Epithelial cell of proximal tubule (primary cell): ENCODE data around the gene AHCYL2. TPM values are rescaled to one million over a fixed set of nuclear protein-coding genes. Genes with fewer than 3 reads are reported as not detected.

ENCODE experiments used
- DNase-seq: peaks from one replicate; pipeline ENCODE4 v3.0.0-alpha.2; 2011; ENCODE audit warnings: low read depth
- H3K4me3 ChIP-seq: 2 replicates; pipeline ENCODE4 v1.5.1; 2011; ENCODE audit warnings: low read depth, mild to moderate bottlenecking, low read length
- CTCF ChIP-seq: conservative IDR thresholded peaks from 2 replicates; pipeline ENCODE4 v1.5.1; 2012; ENCODE audit warnings: low read depth, mild to moderate bottlenecking, low read length
- total RNA-seq: library from RNA; depleted of rRNA; stranded (reverse); fragments of >200 nt; gene quantifications from 2 replicates; pipeline ENCODE4 v1.2.3, GENCODE V29; 2015

The AHCYL2 gene
- total RNA-seq, 1 donor from 2014 or later, result 7.0 TPM

DNA sequence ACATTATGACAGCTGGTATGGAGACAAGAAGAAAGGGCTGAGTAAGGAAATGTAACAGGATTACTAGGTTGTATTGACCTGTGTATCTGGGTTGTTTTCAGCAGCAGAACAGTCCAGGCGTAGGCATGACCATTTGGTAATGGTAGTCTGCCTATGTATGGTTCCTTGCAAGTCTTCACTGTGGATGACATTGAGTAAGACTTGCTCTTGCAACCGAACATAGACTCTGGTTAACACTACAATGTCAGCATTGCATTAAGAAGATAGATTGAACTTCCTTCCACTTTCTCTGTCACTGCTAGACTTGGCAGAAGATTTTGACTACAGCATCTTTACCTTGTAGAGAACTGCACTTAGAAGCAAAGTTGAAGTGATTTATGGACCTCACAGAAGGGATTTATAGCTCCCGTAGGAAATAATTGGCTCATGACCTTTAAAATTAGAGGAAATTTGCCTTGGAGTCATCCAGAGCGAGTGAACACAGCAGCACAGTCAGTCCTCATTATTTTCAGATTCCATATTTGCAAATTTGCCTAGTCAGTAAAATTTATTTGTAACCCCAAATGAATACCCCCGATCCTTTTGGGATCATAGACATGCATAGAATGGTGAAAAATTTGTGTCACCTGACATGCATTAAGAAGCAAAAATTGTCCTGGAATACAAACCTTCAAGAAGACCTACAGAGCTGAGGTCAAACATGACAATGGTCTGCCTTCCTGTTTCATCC lies 129.8 kb downstream of the AHCYL2 start:
- no peak for TF ChIP-seq CTCF
- no peak overlapping the region for H3K4me3 ChIP-seq
- DNase-seq, result no peak

- TF ChIP-seq CTCF, result no peak
- no peak for DNase-seq
Measured at GRCh38 chr7:129356176-129356575, 131.3 kb downstream of the AHCYL2 start.

DNA sequence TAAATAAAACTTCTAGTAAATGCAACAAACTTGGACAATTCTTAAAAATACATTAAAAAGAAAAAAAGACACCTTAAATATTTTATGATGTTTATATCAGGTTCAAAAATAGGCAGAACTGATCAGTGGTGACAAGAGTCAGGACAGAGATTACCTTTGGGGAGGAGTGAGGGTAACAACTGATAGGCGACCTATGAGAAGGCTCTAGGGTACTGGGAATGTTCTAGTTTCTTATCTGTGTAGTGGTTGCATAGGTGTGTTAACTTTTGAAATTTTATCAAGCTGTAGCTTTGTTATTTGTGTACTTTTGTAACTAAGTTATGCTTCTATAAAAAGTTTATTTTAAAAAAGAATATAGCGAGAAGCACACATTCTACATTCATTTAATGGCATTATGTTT lies 134.3 kb downstream of the AHCYL2 start:
- H3K4me3 ChIP-seq, result no peak overlapping the region
- no peak for DNase-seq
- TF ChIP-seq CTCF, result no peak

More at GRCh38 chr7:129356176-129356575, 131.3 kb downstream of the AHCYL2 start:
- no peak overlapping the region for H3K4me3 ChIP-seq

DNA sequence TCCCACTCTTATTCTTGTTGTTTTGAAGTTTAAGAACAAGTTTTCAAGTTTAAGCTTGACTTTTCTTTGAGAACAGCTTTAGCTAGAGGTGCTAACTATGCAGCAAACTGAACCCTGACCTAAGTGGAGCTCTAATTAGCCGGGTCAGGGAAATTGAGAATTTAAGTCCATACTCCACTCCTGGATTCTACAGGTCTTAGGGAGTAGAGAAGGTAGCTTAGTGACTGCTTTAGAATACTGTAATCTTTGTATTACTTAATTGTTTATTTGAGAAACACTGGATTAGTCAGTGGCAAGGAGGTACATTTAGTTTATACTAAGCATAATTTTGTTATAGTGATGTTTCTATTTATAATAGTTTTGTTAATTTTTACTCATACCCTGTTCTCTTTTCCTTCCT lies 134.8 kb downstream of the AHCYL2 start:
- no peak for TF ChIP-seq CTCF

GRCh38 chr7:129361771-129362170 lies 136.9 kb downstream of the AHCYL2 start:
- H3K4me3 ChIP-seq, result no peak overlapping the region
- TF ChIP-seq CTCF, result no peak
- no peak for DNase-seq

More for the DNA sequence above, 134.8 kb downstream of the AHCYL2 start:
- no peak for DNase-seq
- no peak overlapping the region for H3K4me3 ChIP-seq

- H3K4me3 ChIP-seq, result no peak overlapping the region
- TF ChIP-seq CTCF, result no peak
- DNase-seq, result no peak
Measured at GRCh38 chr7:129362496-129362895, 137.7 kb downstream of the AHCYL2 start.

DNA sequence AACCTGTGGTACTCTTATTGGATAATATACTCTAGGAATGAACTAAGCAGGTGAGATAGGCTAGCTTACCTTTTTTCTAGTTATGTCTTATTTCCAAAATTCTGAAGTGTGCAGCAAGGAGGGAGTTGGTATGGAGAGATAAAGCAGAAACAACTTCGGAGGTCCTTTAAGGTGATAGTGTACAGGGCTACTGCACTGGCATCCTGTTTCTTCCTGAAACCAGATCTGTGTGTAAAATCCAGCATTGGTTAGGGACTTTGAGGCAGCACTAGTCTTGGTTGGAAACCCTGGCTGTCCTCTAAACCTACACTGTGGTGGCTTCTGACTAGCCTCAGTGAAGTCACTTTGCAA lies 142.5 kb downstream of the AHCYL2 start:
- H3K4me3 ChIP-seq, result no peak overlapping the region
- no peak for DNase-seq
- TF ChIP-seq CTCF, result no peak
